ENCODE results near the gene ADGRF5.

- TF ChIP-seq, protein P1, sequence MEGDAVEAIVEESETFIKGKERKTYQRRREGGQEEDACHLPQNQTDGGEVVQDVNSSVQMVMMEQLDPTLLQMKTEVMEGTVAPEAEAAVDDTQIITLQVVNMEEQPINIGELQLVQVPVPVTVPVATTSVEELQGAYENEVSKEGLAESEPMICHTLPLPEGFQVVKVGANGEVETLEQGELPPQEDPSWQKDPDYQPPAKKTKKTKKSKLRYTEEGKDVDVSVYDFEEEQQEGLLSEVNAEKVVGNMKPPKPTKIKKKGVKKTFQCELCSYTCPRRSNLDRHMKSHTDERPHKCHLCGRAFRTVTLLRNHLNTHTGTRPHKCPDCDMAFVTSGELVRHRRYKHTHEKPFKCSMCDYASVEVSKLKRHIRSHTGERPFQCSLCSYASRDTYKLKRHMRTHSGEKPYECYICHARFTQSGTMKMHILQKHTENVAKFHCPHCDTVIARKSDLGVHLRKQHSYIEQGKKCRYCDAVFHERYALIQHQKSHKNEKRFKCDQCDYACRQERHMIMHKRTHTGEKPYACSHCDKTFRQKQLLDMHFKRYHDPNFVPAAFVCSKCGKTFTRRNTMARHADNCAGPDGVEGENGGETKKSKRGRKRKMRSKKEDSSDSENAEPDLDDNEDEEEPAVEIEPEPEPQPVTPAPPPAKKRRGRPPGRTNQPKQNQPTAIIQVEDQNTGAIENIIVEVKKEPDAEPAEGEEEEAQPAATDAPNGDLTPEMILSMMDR (IDR thresholded peaks at IDR 0.05; ENCODE audit: low read depth, low read length) = no peak
- TF ChIP-seq POLR2A (IDR thresholded peaks at IDR 0.05; ENCODE audit: extremely low read depth, insufficient read length) = no peak
Measured at GRCh38 chr6:46921731-46922130, at the start of gene ADGRF5.
